ENCODE data around the gene ANKRA2. TPM values are rescaled to one million over a fixed set of nuclear protein-coding genes. Genes with fewer than 3 reads are reported as not detected.

Gene ANKRA2
- total and polyA plus RNA-seq, 2 of the 8 experiments (the other 6 are each of a cell fraction or from before 2014, with no cell fraction given): 7.0 to 12.6 TPM

DNA sequence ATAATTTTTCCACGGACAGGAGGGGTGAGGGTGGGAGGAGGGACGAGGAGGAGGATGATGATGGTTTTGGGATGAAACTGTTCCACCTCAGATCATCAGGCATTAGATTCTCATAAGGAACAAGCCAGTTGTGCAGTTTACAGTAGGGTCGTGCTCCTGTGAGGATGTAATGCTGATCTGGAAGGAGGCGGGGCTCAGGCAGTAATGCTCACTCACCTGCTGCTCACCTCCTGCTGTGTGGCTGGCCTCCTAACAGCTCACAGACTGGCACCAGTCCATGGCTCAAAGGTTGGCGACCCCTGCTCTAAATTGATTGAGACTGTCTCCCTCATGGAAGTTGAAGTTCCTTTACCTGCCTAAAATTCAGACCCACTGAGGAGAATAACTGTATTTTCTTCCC lies 33.2 kb downstream of the ANKRA2 start:
- H4K8ac ChIP-seq (ENCODE audit: extremely low read depth, insufficient read depth, low read length): no peak overlapping the region
- H2BK12ac ChIP-seq (ENCODE audit: low read depth, low read length): no peak overlapping the region
- 71% methylated on average over 5 of the region's 5 CpGs; no CpG with 5 or more reads in 1 of the 2 experiments for WGBS, 2 experiments (ENCODE audit: extremely low coverage in 1 of 2, insufficient coverage in 1 of 2, insufficient read length in 1 of 2, insufficient replicate concordance in 2 of 2, low coverage in 1 of 2, low lambda C conversion rate in 2 of 2, missing lambda C conversion rate in 1 of 2)
- no peak overlapping the region for H3K9ac ChIP-seq (replicated peaks in 1 of 4; ENCODE audit: extremely low read depth in 1 of 4, low read depth in 3 of 4, low read length in 3 of 4)
- H3K4me1 ChIP-seq (replicated peaks in 1 of 4; ENCODE audit: control insufficient read depth in 3 of 4, insufficient read depth in 4 of 4, low read length in 3 of 4): 0 out of 7 replicates have a peak, but pooled peaks cover 0 to 4% (median 0%) of the 10 kb centered on the region in 4 experiments
- no peak overlapping the region for H3K4ac ChIP-seq (replicated peaks; ENCODE audit: insufficient read length, low read depth, low read length)
- no peak overlapping the region for H2BK5ac ChIP-seq (ENCODE audit: low read depth, low read length)
- H2BK20ac ChIP-seq (ENCODE audit: low read length): no peak overlapping the region
- H3K9me3 ChIP-seq (ENCODE audit: insufficient read depth in 2 of 2, low read depth in 1 of 2, low read length in 1 of 2): peaks cover 4 to 9% of the 10 kb centered on the region in 2 experiments
- TF ChIP-seq RNF2 (IDR thresholded peaks at IDR 0.05; ENCODE audit: borderline replicate concordance, low read depth, low read length, missing control alignments, poor library complexity, severe bottlenecking): no peak
- H2BK15ac ChIP-seq (ENCODE audit: low read length): no peak overlapping the region
- DNase-seq (ENCODE audit: low read depth in 1 of 2, low spot score in 2 of 2) (no peak), FAIRE-seq (no peak)
- H4K5ac ChIP-seq (ENCODE audit: insufficient read length, low read depth, low read length): no peak overlapping the region
- no peaks in the 10 kb centered on the region; the same call in 1 of the 2 replicates for H3K23me2 ChIP-seq (ENCODE audit: low read depth, low read length)
- H4K91ac ChIP-seq (replicated peaks; ENCODE audit: insufficient read length, low read length): no peak overlapping the region
- H2AFZ ChIP-seq (ENCODE audit: low read length): no peak overlapping the region
- H3K79me1 ChIP-seq (ENCODE audit: low read depth, low read length): no peaks in the 10 kb centered on the region
- no peak overlapping the region for H3K14ac ChIP-seq (ENCODE audit: insufficient read length)
- no peaks in the 10 kb centered on the region for H4K20me1 ChIP-seq (replicated peaks in 1 of 2; ENCODE audit: control insufficient read depth in 1 of 2, insufficient read depth in 2 of 2, low read length in 2 of 2)
- no peaks in the 10 kb centered on the region for H3K36me3 ChIP-seq (ENCODE audit: control insufficient read depth in 2 of 4, insufficient read depth in 4 of 4, low read length in 3 of 4)
- ChIA-PET CTCF (ENCODE audit: partially characterized antibody) (interaction anchor here (2.0 kb wide), 1 partner anchor 11 kb away, joined by 10 read pairs; no protein-coding TSS in a partner anchor), POLR2A (ENCODE audit: partially characterized antibody) (no interaction called here)
- H3K4me2 ChIP-seq (ENCODE audit: insufficient read depth in 1 of 2, low read depth in 2 of 2, low read length in 2 of 2): no peak overlapping the region
- H3K56ac ChIP-seq (replicated peaks; ENCODE audit: insufficient read length, low read depth, low read length): no peak overlapping the region
- no peaks in the 10 kb centered on the region for H3K79me2 ChIP-seq (ENCODE audit: control insufficient read depth in 1 of 2, insufficient read depth in 2 of 2, low read length in 2 of 2)
- no peak overlapping the region for H3K18ac ChIP-seq (ENCODE audit: extremely low read depth, low read length)
- H2BK120ac ChIP-seq (replicated peaks; ENCODE audit: low read depth, low read length): no peak overlapping the region
- H2AK5ac ChIP-seq (ENCODE audit: low read depth, low read length): no peak overlapping the region
- no peak overlapping the region for H3K27ac ChIP-seq (ENCODE audit: low read depth, low read length)
- H3K4me3 ChIP-seq (ENCODE audit: extremely low read depth in 1 of 4, insufficient read depth in 2 of 4, low read depth in 3 of 4, low read length in 4 of 4): no peak overlapping the region
- H3K23ac ChIP-seq (ENCODE audit: insufficient read length): no peak overlapping the region
- no peaks in the 10 kb centered on the region for H3K27me3 ChIP-seq (replicated peaks in 1 of 4; ENCODE audit: control insufficient read depth in 3 of 4, extremely low read depth in 1 of 4, insufficient read depth in 3 of 4, low read length in 3 of 4)

All from H1 (cell line).